Mucosa of gallbladder (tissue), 1 donor: ENCODE measurements around the gene PSME1. TPM values are rescaled to one million over a fixed set of nuclear protein-coding genes. Genes with fewer than 3 reads are reported as not detected.
"Not testable (repeated sequence)": the region's sequence is repeated elsewhere in the genome, so short reads cannot be mapped to it uniquely, and the experiment has no call there.

Experiments used
- DNase-seq: peaks from one replicate; pipeline ENCODE4 v3.0.0-alpha.2; 2020; ENCODE audit warnings: low spot score
- total RNA-seq: library from RNA; stranded (reverse); gene quantifications from one replicate; pipeline ENCODE4 v1.2.1, GENCODE V29; 2021
- donor health status: DM: no; HTN: no; CAD: no.

PSME1 gene
- total RNA-seq, 1 donor from 2014 or later, result 161 TPM

DNA sequence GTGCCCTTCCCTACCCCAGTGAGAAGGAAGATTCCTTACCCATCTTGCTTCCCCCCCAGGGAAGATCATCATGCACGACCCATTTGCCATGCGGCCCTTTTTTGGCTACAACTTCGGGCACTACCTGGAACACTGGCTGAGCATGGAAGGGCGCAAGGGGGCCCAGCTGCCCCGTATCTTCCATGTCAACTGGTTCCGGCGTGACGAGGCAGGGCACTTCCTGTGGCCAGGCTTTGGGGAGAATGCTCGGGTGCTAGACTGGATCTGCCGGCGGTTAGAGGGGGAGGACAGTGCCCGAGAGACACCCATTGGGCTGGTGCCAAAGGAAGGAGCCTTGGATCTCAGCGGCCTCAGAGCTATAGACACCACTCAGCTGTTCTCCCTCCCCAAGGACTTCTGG is 32.5 kb upstream of the PSME1 start:
- DNase-seq, result no peak

GRCh38 chr14:24105609-24106239 is 30.3 kb upstream of the PSME1 start:
- not testable (repeated sequence) for DNase-seq

- DNase-seq, result no peak
Measured at GRCh38 chr14:24106672-24107271, 29.2 kb upstream of the PSME1 start.

DNA sequence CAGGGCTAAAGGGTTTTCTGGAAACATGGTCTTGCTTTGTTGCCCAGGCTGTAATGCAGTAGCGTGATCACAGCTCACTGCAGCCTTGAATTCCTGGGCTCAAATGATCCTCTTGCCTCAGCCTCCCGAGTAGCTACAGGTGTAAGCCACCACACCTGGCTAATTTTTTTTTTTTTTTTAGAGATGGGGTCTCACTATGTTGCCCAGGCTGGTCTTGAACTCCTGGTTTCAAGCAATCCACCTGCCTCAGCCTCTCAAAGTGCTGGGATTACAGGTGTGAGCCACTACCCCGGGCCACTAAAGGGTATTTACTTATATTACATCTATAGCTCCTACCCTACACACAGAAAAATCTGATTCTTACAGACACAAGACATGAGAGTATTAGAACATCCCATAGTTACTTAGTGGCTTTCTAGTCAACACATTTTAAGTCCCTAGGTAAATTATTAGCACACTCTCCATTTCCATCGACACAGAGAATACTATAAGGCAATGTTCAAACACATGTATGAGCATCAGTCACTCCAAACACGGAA is 27.6 kb upstream of the PSME1 start:
- no peak for DNase-seq

DNA sequence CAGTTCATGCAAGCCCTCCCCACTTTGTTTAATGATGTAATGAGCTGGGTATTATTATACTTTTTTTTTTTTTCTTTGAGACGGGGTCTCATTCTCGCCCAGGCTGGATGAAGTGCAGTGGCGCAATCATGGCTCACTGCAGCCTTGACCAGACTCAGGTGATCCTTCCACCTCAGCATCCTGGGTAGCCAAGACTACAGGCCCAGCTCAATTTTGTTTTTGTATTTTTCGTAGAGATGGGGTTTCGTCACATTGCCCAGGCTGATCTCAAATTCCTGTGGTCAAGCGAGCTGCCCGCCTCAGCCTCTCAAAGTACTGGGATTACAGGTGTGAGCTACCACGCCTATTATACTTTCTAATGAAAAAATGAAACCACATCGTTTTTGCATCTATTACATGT is 25.9 kb upstream of the PSME1 start:
- DNase-seq, result no peak

DNA sequence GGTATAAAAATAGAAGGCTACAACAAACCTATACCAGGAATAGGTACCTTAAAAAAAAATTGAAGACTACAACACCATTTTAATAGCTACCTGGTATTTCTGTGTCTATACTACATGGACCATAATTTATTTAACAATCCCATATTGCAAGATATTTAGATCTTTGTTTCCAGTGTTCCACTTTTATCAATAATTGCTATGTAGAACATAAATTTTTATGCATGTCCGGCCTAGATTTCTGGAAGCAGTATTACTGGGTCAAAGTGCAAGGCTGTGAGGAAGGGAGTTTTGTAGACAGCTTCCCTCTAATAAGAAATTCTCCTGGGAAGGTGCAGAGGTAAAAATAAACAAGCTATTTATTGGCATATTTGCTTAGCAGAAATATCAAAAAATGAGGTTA is 25.5 kb upstream of the PSME1 start:
- DNase-seq, result no peak

GRCh38 chr14:24113379-24113800 is 22.6 kb upstream of the PSME1 start:
- DNase-seq, result no peak

GRCh38 chr14:24113801-24114531 is 22.0 kb upstream of the PSME1 start:
- peak; percentile 87 for DNase-seq

GRCh38 chr14:24114532-24115421 is 21.2 kb upstream of the PSME1 start, which contains the start of the genes DCAF11 and NRL:
Gene DCAF11 (plus strand): TSS chr14:24114777. CDS start chr14:24115595, 818 bp downstream.
Gene NRL (minus strand): TSS chr14:24114949. CDS start chr14:24082848, 32,101 bp downstream.
- DNase-seq, result peak; percentile 99

DNA sequence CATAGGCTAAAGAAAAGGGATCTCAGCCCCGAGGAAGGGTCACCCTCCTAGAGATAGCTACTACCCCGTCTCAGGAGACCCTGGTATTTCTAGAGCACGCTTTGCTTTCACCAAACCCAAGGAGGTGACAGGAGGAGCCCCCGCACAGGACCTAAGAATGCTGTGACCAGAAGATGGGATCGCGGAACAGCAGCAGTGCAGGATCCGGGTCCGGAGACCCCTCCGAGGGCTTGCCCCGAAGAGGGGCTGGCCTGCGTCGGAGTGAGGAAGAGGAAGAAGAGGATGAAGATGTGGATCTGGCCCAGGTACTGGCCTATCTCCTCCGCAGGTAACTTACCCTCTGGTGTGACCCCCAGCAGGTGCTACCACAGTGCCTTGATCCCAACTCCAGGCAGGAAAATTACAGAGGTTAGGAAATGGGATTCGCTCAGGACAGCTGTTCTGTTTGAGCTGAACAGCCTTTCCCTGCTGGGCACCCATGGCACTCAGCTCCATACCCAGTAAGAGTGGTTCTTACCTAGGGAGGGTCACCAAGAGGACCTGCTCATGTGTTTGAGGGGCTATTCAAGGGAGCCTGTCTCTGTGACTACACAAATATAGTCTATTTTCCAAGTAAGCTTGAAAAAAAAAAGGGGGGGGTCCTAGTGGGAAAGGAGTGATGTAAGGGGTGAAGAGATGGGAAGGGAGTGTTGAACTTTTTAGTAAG is 20.4 kb upstream of the PSME1 start:
- no peak for DNase-seq

- no peak for DNase-seq
Measured at GRCh38 chr14:24116128-24116814, 19.7 kb upstream of the PSME1 start.

DNA sequence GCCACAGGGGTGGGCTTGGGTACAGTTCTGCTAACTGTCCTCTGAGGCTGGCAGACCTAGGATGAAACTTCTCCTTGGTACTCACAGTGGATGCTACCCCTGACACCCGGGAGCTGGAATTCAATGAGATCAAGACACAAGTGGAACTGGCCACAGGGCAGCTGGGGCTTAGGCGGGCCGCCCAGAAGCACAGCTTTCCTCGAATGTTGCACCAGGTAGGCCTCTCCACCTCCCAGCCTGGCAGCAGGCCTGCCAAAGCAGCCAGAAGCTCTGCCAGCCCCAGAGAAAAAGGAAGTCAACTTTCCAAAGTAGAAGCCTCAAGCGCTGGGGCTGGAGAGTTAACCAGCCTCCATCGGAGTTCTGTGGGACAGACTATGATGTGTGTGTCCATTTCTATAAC is 18.8 kb upstream of the PSME1 start:
- no peak for DNase-seq

DNA sequence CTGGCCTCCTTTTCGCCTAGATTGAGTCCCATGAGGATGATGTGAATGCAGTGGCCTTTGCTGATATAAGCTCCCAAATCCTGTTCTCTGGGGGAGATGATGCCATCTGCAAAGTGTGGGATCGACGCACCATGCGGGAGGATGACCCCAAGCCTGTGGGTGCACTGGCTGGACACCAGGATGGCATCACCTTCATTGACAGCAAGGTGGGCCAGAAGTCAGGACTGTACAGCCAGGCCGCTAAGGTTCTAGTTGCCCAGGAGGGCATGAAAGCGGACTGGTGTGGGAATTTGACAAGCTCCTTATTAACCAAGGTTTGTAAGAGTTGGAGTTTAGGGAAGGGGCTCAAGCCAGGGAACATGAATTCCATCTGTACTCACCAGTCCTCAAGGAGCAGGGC is 16.3 kb upstream of the PSME1 start:
- no peak for DNase-seq

- DNase-seq, result no peak
Measured at GRCh38 chr14:24121210-24121609, 14.8 kb upstream of the PSME1 start.

DNA sequence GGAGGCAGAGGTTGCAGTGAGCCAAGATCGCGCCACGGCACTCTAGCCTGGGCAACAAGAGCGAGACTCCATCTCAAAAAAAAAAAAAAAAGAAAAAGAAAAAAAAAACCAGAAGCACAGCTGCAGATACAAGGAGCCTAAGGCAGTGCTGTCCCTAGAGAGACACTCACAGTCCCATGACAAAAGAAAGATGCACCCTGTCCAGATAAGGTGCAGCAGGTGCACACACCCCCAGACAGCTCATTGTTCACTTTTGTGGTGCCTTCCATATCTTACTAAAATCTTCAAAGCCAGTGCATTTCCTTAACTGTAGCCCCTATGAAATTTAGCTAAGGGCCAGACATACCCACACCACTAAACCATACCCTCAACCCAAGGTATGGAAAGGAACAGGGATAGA is 13.6 kb upstream of the PSME1 start:
- no peak for DNase-seq

DNA sequence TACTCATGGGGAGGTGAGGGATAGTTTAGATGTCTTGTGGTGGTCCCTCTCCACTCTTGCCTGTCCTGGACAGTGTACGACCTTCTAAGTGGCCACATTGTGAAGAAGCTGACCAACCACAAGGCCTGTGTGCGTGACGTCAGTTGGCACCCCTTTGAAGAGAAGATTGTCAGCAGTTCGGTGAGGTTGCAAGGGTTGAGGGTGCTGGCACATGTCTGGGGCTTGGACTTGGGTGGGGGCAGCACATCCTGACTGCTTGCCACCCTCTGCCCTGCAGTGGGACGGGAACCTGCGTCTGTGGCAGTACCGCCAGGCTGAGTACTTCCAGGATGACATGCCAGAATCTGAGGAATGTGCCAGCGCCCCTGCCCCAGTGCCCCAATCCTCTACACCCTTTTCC is 13.1 kb upstream of the PSME1 start:
- DNase-seq, result no peak

GRCh38 chr14:24123424-24124417 is 12.3 kb upstream of the PSME1 start:
- no peak for DNase-seq

DNA sequence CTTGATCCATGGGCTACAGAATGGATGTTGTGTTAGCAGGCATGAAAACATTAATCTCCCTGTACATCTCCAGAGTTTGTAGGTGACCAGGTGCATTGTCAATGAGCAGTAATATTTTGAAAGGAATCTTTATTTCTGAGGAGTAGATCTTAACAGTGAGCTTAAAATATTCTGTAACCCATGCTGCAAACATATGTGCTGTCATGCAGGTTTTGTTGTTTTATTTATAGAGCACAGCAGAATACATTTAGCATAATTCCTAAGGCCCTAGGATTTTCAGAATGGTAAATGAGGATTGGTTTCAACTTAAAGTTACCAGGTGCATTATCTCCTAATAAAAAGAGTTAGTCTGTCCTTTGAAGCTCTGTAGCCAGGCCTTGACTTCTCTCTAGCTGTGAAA is 9.1 kb upstream of the PSME1 start:
- no peak for DNase-seq

- DNase-seq, result no peak
Measured at GRCh38 chr14:24127673-24128072, 8.3 kb upstream of the PSME1 start.
